HepG2 (cell line): ENCODE data around the gene GATAD2B. TPM values are rescaled to one million over a fixed set of nuclear protein-coding genes. Genes with fewer than 3 reads are reported as not detected.

Experiments
- ATAC-seq: fragments of 200-7000 bp; cut with Tn5 transposase; 3 replicates; pipeline ENCODE4 v1.9.1; 2020; ENCODE audit warnings: mild to moderate bottlenecking, moderate library complexity
- BruUV-seq: library from RNA; stranded (reverse); fragments of 400-500 nt; replicated peaks from 2 replicates; lab custom pipeline; 2021; lab: Mats Ljungman, UMichigan
- CTCF ChIA-PET: fragments of 300-600 bp; formaldehyde crosslinking; extraction: SDS; loops from one replicate; lab custom pipeline; 2021; ENCODE audit warnings: low total read pairs, inconsistent platforms, low intra/inter-chr PET ratio; lab: Yijun Ruan, JAX
- POLR2A ChIA-PET: fragments of 350-600 bp; sonication (Branson Sonifier 250); formaldehyde crosslinking; loops from one replicate; lab custom pipeline; 2020; ENCODE audit warnings: antibody characterized with exemption, inconsistent platforms; lab: Yijun Ruan, JAX
- DNase-seq: peaks from one replicate; pipeline ENCODE4 v3.0.0-alpha.2; 2015; ENCODE audit warnings: low spot score
- FAIRE-seq: peaks from 3 replicates; lab custom pipeline; 2011; peaks lifted over from hg19 to GRCh38; lab: Jason Lieb, UNC
- H2AFZ ChIP-seq: one replicate; pipeline ENCODE4 v1.6.1; 2011; ENCODE audit warnings: low read length, inconsistent platforms
- H3K27ac ChIP-seq: fragments of 300-600 bp; 3 replicates; pipeline ENCODE4 v1.8.0; 2011; ENCODE audit warnings: mixed run types, mild to moderate bottlenecking, mixed read lengths, low read length, inconsistent platforms; ENCODE audit not compliant: insufficient read depth; ENCODE audit errors: extremely low read length
- H3K27me3 ChIP-seq, 2 experiments: fragments of 200-600 bp in 1 of 2; 2 replicates in 1 of 2; 3 replicates in 1 of 2; pipeline versions ENCODE4 v1.6.0 to v1.8.0; 2011; ENCODE audit warnings: low read length in 2 of 2, mild to moderate bottlenecking in 2 of 2, moderate library complexity in 2 of 2, inconsistent platforms in 1 of 2; ENCODE audit not compliant: insufficient read depth in 2 of 2, control insufficient read depth in 1 of 2
- H3K36me3 ChIP-seq, 2 experiments: fragments of 200-600 bp in 1 of 2; replicated peaks in 1 of 2; 2 replicates in 1 of 2; 3 replicates in 1 of 2; pipeline versions ENCODE4 v1.5.1 to v1.8.0; 2011; ENCODE audit warnings: low read length in 2 of 2, inconsistent platforms in 1 of 2; ENCODE audit not compliant: insufficient read depth in 2 of 2, control insufficient read depth in 1 of 2
- H3K4me1 ChIP-seq: 2 replicates; pipeline ENCODE4 v1.5.1; 2012; ENCODE audit warnings: low read length, inconsistent platforms; ENCODE audit not compliant: insufficient read depth
- H3K4me2 ChIP-seq: 2 replicates; pipeline ENCODE4 v1.6.0; 2011; ENCODE audit warnings: low read depth, low read length, inconsistent platforms
- H3K4me3 ChIP-seq, 3 experiments: fragments of 200-600 bp in 1 of 3; sonication (generic), shearing (Covaris generic) in 1 of 3; replicated peaks in 1 of 3; 2 replicates each; pipeline ENCODE4 v1.5.1; 2011 to 2016; ENCODE audit warnings: low read length in 3 of 3, inconsistent platforms in 2 of 3, low read depth in 2 of 3, mild to moderate bottlenecking in 2 of 3, control low read depth in 1 of 3, mixed read lengths in 1 of 3; ENCODE audit not compliant: insufficient read depth in 1 of 3
- H3K79me2 ChIP-seq: one replicate; pipeline ENCODE4 v1.6.1; 2011; ENCODE audit warnings: low read length, inconsistent platforms; ENCODE audit not compliant: insufficient read depth
- H3K9ac ChIP-seq: 2 replicates; pipeline ENCODE4 v1.6.0; 2011; ENCODE audit warnings: mild to moderate bottlenecking, low read depth, low read length, inconsistent platforms; ENCODE audit not compliant: insufficient read depth
- H3K9me3 ChIP-seq: 2 replicates; pipeline ENCODE4 v1.5.1; 2012; ENCODE audit warnings: mild to moderate bottlenecking, low read length
- H4K20me1 ChIP-seq: 2 replicates; pipeline ENCODE4 v1.6.0; 2011; ENCODE audit warnings: inconsistent platforms, mild to moderate bottlenecking, low read length, moderate library complexity; ENCODE audit not compliant: insufficient read depth
- ATRX ChIP-seq: sonication (generic); formaldehyde crosslinking; IDR thresholded peaks from 2 replicates; pipeline ENCODE4 v1.4.0; 2020; ENCODE audit warnings: missing genetic modification reagents, borderline replicate concordance
- HHEX ChIP-seq: IDR thresholded peaks from 2 replicates; pipeline ENCODE4 v1.6.1; 2016; ENCODE audit warnings: control low read depth
- KDM5B ChIP-seq: sonication (generic); formaldehyde crosslinking; IDR thresholded peaks from 2 replicates; pipeline ENCODE4 v1.4.0; 2020; ENCODE audit warnings: missing genetic modification reagents, mild to moderate bottlenecking, borderline replicate concordance
- MIER3 ChIP-seq: IDR thresholded peaks from 2 replicates; pipeline ENCODE4 v1.6.1; 2016; ENCODE audit warnings: missing compliant biosample characterization, borderline replicate concordance
- PHF5A ChIP-seq: IDR thresholded peaks from one replicate; pipeline ENCODE4 v1.6.1; 2018; ENCODE audit warnings: low read depth, missing genetic modification reagents; ENCODE audit not compliant: unreplicated experiment
- RBAK ChIP-seq: sonication (generic); formaldehyde crosslinking; IDR thresholded peaks from 2 replicates; pipeline ENCODE4 v1.5.1; 2020; ENCODE audit warnings: mild to moderate bottlenecking, missing genetic modification reagents
- TRIM22 ChIP-seq: fragments of 450-650 bp; IDR thresholded peaks from 2 replicates; pipeline ENCODE4 v1.6.1; 2017
- ZFX ChIP-seq: sonication (generic); formaldehyde crosslinking; IDR thresholded peaks from 2 replicates; pipeline ENCODE4 v1.4.0; 2020; ENCODE audit warnings: mild to moderate bottlenecking, low read depth, missing genetic modification reagents, moderate library complexity
- ZNF333 ChIP-seq: sonication (generic); formaldehyde crosslinking; IDR thresholded peaks from 2 replicates; pipeline ENCODE4 v1.4.0; 2020; ENCODE audit warnings: mild to moderate bottlenecking, missing genetic modification reagents, borderline replicate concordance
- ZNF674 ChIP-seq: sonication (generic); formaldehyde crosslinking; IDR thresholded peaks from 2 replicates; pipeline ENCODE4 v1.5.0; 2020; ENCODE audit warnings: low read depth, mild to moderate bottlenecking, missing genetic modification reagents
- ZNF720 ChIP-seq: sonication (generic); formaldehyde crosslinking; IDR thresholded peaks from 2 replicates; pipeline ENCODE4 v1.4.0; 2020; ENCODE audit warnings: missing genetic modification reagents
- ZNF878 ChIP-seq: sonication (generic); formaldehyde crosslinking; IDR thresholded peaks from 2 replicates; pipeline ENCODE4 v1.8.1; 2023; ENCODE audit warnings: mild to moderate bottlenecking, missing genetic modification reagents, moderate library complexity
- WGBS: methylation state at CpG from one replicate; pipeline ENCODE4 v1.1.6; 2017; ENCODE audit warnings: low lambda C conversion rate; 5-methylcytosine and 5-hydroxymethylcytosine counted together
- in situ Hi-C: cut with HindIII; loops from 2 replicates; pipeline ENCODE4 v1.10.0; 2017; ENCODE audit warnings: low pct_unique_long_range_greater_than_20kb; ENCODE audit not compliant: extremely low pct_ligation_motif_present
- intact Hi-C: fragments of 100-400 bp; cut with micrococcal nuclease; formaldehyde crosslinking; loops from one replicate; pipeline ENCODE4 v1.10.0; 2022; ENCODE audit not compliant: unreplicated experiment
- polyA plus RNA-seq, 8 experiments: library from polyadenylated mRNA; depleted of rRNA in 3 of 8; stranded (reverse) in 7 of 8; unstranded in 1 of 8; fragments of >200 nt; fragmentation: Illumina TruSeq in 4 of 8; extraction: Trizol in 4 of 8; gene quantifications; 2 replicates each; pipeline versions ENCODE4 v1.2.1 to v1.2.3, GENCODE V29; 2011 to 2016; ENCODE audit warnings: low read depth in 4 of 8, missing spikeins in 1 of 8, mixed read lengths in 1 of 8; ENCODE audit not compliant: insufficient read depth in 1 of 8
- total RNA-seq, 5 experiments: library from RNA; depleted of rRNA; stranded (reverse); fragments of >200 nt; fragmentation: Illumina TruSeq; extraction: Trizol; gene quantifications; 2 replicates each; pipeline ENCODE4 v1.2.3, GENCODE V29; 2016; ENCODE audit warnings: low read depth in 1 of 5
- TF ChIP-seq, protein P1 (sequence below): sonication (generic); formaldehyde crosslinking; IDR thresholded peaks from 2 replicates; pipeline ENCODE4 v1.5.1; 2020; ENCODE audit warnings: mild to moderate bottlenecking, missing genetic modification reagents, moderate library complexity
- TF ChIP-seq, protein P2 (sequence below): sonication (generic); formaldehyde crosslinking; IDR thresholded peaks from 2 replicates; pipeline ENCODE4 v1.4.0; 2020; ENCODE audit warnings: missing genetic modification reagents
- TF ChIP-seq, protein P3 (sequence below): IDR thresholded peaks from 2 replicates; pipeline ENCODE4 v1.6.1; 2016; ENCODE audit warnings: control low read depth

Gene GATAD2B
- total and polyA plus RNA-seq, 2 of the 13 experiments (the other 11 are each of a cell fraction or from before 2014, with no cell fraction given): 3.2 to 5.2 TPM

DNA sequence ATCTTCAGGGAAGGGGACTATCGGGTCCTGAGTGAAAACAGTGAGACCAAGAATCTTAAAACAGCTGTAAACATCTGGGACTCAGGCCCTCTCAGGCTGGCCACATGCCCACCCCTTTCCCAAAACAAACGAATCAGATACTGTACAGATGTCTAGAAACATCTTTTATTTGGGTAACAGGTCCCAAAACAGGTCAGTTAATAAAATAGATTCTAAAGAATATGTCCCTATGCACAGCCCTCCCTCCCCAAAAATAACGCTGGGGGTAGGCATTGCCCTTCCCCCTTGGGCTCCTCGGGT is 36.1 kb upstream of the GATAD2B start:
- peaks cover 7% of the 10 kb centered on the region; the same call in 1 of the 2 replicates for H4K20me1 ChIP-seq
- H3K36me3 ChIP-seq: peaks cover 0 to 16% of the 10 kb centered on the region in 2 experiments; a peak in 2 of 5 replicates
- CTCF ChIA-PET: no interaction called here
- intact Hi-C loops (loop anchor here (5.0 kb wide), 1 partner anchor 37 kb away; the partner anchor contains the start of gene GATAD2B), in situ Hi-C loops (no loop called here)
- POLR2A ChIA-PET: interaction anchor here (0.9 to 7.0 kb wide), 8 partner anchors 8 to 44 kb away, joined by 3 to 89 read pairs (median 10); partner anchors contain the start of genes CREB3L4, DENND4B, GATAD2B and JTB
- H3K9ac ChIP-seq: no peak overlapping the region
- peaks cover 59% of the 10 kb centered on the region for H3K79me2 ChIP-seq
- DNase-seq: no peak
- 62% methylated on average over 4 of the region's 4 CpGs for WGBS
- H3K9me3 ChIP-seq: no peaks in the 10 kb centered on the region
- no peak overlapping the region for H2AFZ ChIP-seq
- no peak for ATAC-seq
- no peak for FAIRE-seq
- H3K4me1 ChIP-seq: peaks cover 61% of the 10 kb centered on the region
- BruUV-seq: no TSS peak
- no peak overlapping the region for H3K27ac ChIP-seq
- H3K4me3 ChIP-seq: peak overlapping the region; percentile 20 to 56 (median 22); a peak in 3 of 6 replicates
- H3K27me3 ChIP-seq: peaks cover 0 to 7% of the 10 kb centered on the region in 2 experiments; a peak in 1 of 5 replicates
- peak overlapping the region; percentile 80 for H3K4me2 ChIP-seq
- TF ChIP-seq MIER3 (no peak), ZNF674 (CRISPR knock-in tag) (no peak), PHF5A (CRISPR knock-in tag) (no peak), ZFX (CRISPR knock-in tag) (no peak), KDM5B (CRISPR knock-in tag) (no peak), ZNF333 (no peak), TRIM22 (no peak), HHEX (CRISPR knock-in tag) (no peak), ATRX (CRISPR knock-in tag) (no peak), ZNF720 (no peak), ZNF878 (CRISPR knock-in tag) (no peak), RBAK (CRISPR knock-in tag) (no peak)
- TF ChIP-seq, protein P1, sequence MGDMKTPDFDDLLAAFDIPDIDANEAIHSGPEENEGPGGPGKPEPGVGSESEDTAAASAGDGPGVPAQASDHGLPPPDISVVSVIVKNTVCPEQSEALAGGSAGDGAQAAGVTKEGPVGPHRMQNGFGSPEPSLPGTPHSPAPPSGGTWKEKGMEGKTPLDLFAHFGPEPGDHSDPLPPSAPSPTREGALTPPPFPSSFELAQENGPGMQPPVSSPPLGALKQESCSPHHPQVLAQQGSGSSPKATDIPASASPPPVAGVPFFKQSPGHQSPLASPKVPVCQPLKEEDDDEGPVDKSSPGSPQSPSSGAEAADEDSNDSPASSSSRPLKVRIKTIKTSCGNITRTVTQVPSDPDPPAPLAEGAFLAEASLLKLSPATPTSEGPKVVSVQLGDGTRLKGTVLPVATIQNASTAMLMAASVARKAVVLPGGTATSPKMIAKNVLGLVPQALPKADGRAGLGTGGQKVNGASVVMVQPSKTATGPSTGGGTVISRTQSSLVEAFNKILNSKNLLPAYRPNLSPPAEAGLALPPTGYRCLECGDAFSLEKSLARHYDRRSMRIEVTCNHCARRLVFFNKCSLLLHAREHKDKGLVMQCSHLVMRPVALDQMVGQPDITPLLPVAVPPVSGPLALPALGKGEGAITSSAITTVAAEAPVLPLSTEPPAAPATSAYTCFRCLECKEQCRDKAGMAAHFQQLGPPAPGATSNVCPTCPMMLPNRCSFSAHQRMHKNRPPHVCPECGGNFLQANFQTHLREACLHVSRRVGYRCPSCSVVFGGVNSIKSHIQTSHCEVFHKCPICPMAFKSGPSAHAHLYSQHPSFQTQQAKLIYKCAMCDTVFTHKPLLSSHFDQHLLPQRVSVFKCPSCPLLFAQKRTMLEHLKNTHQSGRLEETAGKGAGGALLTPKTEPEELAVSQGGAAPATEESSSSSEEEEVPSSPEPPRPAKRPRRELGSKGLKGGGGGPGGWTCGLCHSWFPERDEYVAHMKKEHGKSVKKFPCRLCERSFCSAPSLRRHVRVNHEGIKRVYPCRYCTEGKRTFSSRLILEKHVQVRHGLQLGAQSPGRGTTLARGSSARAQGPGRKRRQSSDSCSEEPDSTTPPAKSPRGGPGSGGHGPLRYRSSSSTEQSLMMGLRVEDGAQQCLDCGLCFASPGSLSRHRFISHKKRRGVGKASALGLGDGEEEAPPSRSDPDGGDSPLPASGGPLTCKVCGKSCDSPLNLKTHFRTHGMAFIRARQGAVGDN (CRISPR knock-in tag): no peak
- TF ChIP-seq, protein P2, sequence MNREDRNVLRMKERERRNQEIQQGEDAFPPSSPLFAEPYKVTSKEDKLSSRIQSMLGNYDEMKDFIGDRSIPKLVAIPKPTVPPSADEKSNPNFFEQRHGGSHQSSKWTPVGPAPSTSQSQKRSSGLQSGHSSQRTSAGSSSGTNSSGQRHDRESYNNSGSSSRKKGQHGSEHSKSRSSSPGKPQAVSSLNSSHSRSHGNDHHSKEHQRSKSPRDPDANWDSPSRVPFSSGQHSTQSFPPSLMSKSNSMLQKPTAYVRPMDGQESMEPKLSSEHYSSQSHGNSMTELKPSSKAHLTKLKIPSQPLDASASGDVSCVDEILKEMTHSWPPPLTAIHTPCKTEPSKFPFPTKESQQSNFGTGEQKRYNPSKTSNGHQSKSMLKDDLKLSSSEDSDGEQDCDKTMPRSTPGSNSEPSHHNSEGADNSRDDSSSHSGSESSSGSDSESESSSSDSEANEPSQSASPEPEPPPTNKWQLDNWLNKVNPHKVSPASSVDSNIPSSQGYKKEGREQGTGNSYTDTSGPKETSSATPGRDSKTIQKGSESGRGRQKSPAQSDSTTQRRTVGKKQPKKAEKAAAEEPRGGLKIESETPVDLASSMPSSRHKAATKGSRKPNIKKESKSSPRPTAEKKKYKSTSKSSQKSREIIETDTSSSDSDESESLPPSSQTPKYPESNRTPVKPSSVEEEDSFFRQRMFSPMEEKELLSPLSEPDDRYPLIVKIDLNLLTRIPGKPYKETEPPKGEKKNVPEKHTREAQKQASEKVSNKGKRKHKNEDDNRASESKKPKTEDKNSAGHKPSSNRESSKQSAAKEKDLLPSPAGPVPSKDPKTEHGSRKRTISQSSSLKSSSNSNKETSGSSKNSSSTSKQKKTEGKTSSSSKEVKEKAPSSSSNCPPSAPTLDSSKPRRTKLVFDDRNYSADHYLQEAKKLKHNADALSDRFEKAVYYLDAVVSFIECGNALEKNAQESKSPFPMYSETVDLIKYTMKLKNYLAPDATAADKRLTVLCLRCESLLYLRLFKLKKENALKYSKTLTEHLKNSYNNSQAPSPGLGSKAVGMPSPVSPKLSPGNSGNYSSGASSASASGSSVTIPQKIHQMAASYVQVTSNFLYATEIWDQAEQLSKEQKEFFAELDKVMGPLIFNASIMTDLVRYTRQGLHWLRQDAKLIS: no peak
- TF ChIP-seq, protein P3, sequence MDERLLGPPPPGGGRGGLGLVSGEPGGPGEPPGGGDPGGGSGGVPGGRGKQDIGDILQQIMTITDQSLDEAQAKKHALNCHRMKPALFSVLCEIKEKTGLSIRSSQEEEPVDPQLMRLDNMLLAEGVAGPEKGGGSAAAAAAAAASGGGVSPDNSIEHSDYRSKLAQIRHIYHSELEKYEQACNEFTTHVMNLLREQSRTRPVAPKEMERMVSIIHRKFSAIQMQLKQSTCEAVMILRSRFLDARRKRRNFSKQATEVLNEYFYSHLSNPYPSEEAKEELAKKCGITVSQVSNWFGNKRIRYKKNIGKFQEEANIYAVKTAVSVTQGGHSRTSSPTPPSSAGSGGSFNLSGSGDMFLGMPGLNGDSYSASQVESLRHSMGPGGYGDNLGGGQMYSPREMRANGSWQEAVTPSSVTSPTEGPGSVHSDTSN: no peak
